Mucosa of gallbladder (tissue), 1 donor: ENCODE results near the gene HEPACAM2. TPM values are rescaled to one million over a fixed set of nuclear protein-coding genes. Genes with fewer than 3 reads are reported as not detected.

Experiments used
- DNase-seq: peaks from one replicate; pipeline ENCODE4 v3.0.0-alpha.2; 2020; ENCODE audit warnings: low spot score
- total RNA-seq: library from RNA; stranded (reverse); gene quantifications from one replicate; pipeline ENCODE4 v1.2.1, GENCODE V29; 2021
- donor health status: DM: no; HTN: no; CAD: no.

HEPACAM2 gene
- 1.2 TPM for total RNA-seq

DNA sequence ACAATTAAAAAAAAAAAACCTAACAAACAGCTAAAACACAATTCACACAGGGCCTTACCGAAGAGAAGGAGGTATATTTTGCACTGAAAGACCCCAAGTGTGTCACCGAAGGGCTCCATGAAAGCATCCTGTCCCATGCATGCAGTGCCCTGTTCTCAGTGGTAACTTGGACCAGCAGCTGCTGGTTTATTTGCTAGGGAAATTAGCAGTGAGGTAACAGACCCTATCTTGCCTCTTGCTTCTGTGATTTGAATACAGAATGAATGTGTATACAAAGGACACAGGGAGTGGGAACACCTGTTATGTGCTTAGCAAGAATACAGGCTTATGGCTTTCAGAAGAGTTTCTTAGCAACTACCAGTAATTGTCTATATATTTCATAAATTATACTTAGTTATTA lies at the start of gene HEPACAM2:
Gene HEPACAM2, minus strand, starts transcription at position 160 of the 400 bp plus-strand sequence.
- no peak for DNase-seq

- DNase-seq: no peak
These were observed 39.0 kb upstream of the HEPACAM2 start for GRCh38 chr7:93265220-93265619.

GRCh38 chr7:93262535-93262934 lies 36.3 kb upstream of the HEPACAM2 start:
- DNase-seq: no peak

DNA sequence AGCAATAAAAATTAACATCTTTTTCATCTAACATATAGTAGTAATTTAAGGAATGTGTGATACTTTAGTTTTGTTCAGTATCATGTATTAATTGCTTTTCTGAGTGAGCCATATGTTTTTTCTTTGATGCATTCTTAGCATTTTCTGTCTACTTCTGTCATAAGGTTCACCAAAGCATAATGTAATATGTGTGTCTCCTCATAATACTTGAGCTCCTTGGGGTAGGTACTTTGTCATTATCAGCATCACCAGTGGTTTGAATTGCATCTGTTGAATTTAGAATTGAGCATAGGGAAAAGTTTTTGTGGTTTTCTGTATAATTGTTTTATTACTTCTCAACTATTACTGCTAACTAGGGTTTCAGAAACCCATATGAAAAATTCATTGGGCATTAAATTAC lies 32.4 kb upstream of the HEPACAM2 start:
- no peak for DNase-seq

- DNase-seq: no peak
These were observed 23.4 kb upstream of the HEPACAM2 start for GRCh38 chr7:93249491-93250148.

GRCh38 chr7:93245525-93246432 lies 19.5 kb upstream of the HEPACAM2 start:
- no peak for DNase-seq

DNA sequence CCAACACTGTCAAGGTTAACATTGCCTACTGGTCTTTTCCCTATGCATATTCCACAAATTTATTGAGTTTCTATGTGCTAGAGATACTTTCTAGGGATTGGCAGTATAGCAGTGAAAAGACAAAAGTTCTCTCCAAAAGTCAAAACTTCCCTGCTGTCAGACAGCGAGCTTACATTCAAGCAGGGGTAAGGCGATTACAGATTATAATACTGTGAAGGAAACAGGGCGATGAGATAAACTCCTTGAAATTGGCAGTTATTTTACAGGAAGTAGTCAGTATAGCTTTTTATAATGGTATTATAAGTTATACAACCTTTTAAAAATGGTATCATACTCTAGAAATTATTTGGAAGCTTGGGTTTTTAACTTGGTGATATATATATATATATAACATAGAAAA lies 15.8 kb upstream of the HEPACAM2 start:
- no peak for DNase-seq

GRCh38 chr7:93239824-93240223 lies 13.6 kb upstream of the HEPACAM2 start:
- DNase-seq: no peak

- no peak for DNase-seq
These were observed 12.5 kb upstream of the HEPACAM2 start for GRCh38 chr7:93238748-93239147.

DNA sequence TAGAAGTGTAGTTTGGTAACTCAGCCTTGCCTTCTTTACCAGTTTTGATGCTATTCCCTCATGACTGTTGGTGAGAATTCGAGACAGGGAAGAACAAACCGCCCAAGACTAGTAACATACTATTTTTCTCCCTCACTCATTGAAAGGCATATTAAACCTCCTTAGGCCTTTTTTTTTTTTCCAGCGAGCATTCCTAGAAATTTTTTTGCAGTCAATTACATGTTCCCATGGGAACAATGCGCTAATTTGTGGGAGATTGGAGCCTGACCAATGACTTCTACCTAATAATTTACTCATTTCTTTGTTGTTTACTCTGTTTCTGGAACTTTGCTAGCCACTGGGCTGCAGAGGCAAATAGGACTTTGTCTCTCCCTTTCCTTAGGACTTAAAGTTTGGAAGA lies 11.9 kb upstream of the HEPACAM2 start:
- DNase-seq: no peak

GRCh38 chr7:93235541-93235940 lies 9.3 kb upstream of the HEPACAM2 start:
- DNase-seq: no peak

DNA sequence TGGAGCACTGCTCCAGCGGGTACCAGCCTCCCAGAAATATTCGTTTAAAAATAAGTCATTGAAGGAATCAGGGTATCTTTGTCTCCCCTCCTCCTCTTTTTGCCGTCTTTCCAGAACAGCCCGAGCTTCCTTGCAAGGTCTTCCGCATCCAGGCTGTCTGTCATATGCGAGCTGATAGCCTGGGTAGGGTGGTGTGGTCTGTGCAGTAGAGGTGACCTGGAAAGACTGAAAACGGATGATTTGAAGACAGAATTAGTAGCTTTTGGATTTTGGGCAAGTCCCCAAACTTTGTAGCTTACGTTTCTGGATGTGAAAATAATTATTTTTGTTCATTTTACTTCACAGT lies 6.4 kb upstream of the HEPACAM2 start:
- no peak for DNase-seq

DNA sequence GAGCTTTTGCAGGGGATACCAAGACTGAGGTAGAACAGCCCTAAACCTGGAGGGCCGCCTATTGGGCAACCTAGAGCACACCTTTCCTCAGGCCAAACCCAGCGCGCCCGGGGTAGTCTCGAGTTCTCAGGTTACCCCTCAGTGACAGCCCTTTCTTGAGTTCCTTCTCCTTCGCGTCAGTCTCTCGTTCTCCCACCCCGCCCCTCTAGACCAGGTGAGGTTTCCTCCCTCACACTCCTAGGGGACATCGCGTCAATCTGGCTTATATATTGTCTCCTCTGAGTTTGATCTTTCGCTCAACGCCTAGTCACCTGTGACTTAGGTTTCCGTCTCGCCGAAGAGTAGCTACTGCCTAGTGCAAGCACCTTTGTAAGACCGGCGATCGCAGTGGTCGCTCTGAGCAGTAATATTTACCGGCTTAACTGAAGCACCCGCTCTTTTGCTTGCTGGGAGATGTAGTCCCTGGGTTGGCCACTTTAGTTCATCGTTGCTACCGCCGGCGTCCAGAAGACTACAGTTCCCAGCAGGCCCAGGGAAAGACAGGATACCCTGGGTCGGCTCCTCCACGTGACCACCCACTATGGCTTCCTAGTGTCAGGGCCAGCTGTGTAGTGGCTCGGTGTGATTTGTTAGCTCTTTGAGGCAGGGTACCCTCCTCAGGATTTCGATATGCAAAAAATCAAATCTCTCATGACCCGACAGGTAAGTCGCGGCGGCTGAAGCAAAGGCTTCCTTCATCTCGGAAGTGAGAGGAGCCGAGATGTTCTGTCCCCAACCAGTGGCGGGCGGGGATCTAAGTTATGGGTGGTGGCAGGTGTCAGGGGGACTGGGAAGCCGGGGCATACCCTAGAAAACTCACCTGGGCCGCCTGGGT lies 5.8 kb upstream of the HEPACAM2 start, which contains the start of gene VPS50:
Gene VPS50, plus strand, starts transcription at position 568 of the 874 bp plus-strand sequence. Its CDS starts 102 bp downstream, at position 670.
- peak; percentile 98 for DNase-seq

DNA sequence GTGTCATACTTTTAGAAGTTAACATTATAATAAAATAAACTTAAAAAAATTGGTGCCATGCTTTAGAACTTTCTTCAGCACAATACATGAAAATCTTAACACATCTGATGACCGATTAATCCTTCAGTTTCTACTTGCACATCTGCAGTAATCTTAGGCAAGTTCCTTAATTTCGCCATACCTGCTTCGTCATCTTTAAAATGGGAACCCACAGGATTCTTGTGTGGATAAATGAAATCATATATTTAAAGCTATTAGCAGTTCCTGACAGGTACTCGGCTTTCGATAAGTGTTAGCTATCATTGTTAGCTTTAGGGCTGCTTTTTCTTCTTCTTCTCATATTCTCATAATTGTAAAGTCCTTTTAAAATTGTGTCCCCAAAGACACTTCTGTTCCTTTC lies 5.0 kb upstream of the HEPACAM2 start:
- no peak for DNase-seq

DNA sequence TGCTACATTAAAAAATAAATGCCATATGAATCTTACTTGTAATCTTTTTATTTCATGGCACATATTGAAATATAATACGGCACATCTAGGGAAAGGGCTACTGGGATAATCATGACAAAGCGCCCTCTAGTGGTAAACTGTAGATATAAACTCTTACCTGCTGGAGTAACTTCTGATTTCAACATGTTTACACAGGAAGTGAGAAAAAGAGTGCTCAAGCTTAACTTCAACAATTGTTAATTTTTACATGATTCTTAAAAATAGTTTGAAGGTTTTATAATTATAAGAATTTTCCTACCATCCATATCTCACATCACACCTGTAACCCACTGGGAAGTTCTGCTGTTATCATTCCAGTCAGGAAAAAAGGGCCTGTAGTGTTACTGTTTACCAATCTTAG lies 2.0 kb upstream of the HEPACAM2 start:
- DNase-seq: no peak

DNA sequence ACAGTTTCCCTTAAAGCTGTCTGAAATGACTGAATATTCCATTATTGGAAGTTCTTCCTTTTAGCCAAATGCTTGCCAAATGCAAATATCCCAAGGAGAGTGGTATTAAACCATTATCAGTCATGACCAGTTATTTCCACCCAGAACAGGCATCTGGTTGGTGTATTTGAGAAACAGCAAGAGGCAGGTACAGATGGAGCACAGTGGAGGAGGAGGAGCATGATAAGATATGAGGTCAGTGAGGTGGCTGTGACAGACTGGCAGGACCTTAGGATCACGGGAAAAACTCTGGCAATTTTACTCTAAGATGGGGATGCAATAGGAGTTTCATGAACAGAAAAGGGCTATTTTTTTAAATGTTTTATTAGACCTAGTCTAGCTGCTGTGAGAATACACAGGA lies 6.4 kb downstream of the HEPACAM2 start:
- no peak for DNase-seq

DNA sequence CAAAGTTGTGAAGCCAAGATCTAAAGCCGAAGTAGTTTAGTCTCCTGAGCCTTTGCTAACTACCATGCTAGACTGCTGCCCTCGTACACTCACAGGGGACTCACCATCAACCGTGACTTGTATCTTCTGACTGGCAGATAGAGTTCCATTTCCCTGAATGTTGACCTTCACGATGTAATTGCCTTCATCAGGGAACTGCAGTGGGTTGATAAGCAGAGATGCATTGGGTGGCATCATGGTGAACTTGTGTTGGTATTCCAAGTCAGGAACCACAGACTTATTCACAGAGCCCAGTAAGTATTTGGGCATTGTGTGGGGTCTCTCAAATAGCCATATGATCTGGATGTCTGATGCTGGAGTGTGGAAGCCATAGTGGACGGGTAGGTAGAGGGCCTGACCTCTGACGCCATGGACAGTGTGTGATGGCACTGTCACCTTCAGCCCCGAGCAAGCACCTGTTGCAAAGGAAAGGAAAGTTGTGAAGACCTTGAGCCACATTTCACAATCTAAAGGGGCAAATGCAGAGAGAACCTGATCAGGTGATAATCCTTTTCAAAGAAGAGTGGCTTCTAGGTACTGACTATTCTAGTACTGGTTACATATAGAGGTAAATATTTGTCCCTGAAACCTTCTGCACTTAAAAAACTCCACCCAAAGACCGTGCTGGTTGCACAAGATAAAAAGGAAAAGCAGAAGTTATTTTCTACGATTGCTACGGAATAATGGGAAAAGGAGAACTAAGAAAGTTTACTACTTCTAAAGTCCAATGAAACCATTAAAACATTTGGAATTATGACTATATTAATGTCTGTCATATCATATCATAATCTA lies 7.1 kb downstream of the HEPACAM2 start:
- no peak for DNase-seq

- no peak for DNase-seq
These were observed 13.4 kb downstream of the HEPACAM2 start for GRCh38 chr7:93212881-93213280.

DNA sequence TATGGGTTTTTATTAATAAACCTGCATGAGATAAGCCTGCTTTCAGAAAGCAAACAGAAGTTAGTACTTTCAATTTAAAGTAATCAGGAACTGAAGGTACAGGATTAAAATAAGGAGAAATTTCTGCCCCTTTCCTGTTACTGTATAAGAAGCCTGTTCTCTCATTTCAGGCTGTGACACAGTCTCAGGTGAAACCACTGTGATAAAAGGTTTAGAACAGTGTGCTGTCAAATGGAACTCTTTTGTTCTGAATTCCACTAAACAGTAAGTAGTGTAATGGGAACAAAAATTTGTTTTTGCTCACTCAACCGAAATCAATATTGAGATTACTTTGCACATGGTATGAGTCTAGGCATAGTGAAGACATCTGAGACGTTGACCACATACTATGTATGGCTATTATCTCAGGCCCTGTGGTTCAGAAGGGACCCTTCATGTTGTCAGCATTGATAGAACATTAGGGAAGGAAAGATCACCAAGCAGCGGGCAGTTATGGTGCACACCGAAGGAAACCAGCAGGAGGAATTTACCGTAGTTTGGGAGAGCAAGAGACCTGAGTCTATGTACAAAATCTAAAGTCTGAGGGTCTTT lies 14.9 kb downstream of the HEPACAM2 start:
- no peak for DNase-seq

DNA sequence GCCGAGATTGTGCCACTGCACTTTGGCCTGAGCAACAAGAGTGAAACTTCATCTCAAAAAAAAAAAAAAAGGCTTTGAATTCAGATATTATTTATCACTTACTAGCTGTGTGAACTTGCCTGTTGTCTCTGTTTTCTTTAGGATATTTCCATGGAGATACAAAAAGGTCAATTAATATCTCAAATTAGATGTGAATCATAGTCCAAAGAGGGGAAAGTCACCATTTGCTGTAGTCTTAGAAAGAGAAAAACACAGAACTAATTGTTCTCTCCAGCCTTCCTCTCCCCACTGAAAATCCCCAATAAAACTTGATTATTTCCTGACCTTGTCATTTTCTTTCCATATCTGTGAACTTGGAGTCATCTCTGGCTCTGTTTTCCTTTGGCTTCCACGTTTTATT lies 21.2 kb downstream of the HEPACAM2 start:
- DNase-seq: no peak

DNA sequence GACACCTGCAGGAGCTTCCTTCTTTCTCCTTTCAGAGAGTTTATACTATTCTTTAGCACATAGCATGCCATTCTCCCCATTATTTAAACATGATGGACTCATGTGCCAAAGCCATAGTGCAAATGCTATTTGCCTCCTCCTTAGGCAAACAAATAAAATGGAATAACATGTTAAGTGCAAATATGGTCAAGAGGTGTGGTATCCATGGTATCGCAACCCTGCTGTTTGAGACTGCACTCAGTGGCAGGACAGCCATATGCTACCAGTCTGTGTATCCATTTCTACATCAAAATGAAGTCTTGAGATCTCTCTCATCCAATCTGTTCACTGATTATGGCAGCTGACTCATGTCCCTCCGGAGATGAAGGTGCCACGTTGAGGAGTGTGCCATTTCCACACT lies 22.8 kb downstream of the HEPACAM2 start:
- DNase-seq: no peak
